Cardiac fibroblast (primary cell): ENCODE data around the gene SEC14L6.

Source experiments
- DNase-seq, 2 donors: peaks; one replicate each; pipeline versions ENCODE4 v3.0.0 to v3.0.0-alpha.2; 2010; ENCODE audit warnings: low read depth in 2 of 2
- H3K4me3 ChIP-seq, 2 donors: replicated peaks in 1 of 2; 1 replicate in 1 of 2; 2 replicates in 1 of 2; pipeline ENCODE4 v1.5.1; 2011; ENCODE audit warnings: low read depth in 2 of 2, low read length in 2 of 2, mild to moderate bottlenecking in 2 of 2, moderate library complexity in 1 of 2
- TF ChIP-seq, protein P1 (sequence below): IDR thresholded peaks from one replicate; pipeline ENCODE4 v1.5.1; 2011; ENCODE audit warnings: low read depth, mild to moderate bottlenecking, low read length, inconsistent platforms

SEC14L6 gene

DNA sequence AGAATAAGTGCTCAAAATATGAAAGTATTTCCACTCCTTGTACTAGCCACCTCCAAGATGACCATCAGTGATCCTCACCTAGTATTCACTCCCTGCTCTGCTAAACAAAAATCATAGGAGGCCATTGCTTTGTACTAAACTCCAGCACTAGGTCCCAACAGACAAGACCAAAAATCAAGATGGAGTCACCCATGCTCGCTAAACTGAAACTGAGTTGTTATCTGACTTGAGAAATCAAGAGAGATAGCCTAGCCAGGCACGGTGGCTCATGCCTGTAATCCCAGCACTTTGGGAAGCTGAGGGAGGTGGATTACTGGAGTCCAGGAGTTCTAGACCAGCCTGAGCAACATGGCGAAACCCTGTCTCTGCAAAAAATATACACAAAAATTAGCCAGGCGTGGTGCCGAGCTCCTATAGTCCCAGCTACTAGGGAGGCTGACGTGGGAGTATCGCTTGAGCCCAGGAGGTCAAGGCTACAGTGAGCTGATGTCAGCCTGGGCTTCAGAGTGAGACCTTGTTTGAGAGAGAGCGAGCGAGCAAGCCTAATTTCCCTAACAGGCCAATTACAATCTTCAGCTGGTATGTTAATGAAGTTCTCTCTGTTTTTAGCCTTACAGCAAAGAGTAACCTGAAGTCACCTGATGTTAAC lies 9.3 kb downstream of the SEC14L6 start:
- H3K4me3 ChIP-seq = no peak overlapping the region
- TF ChIP-seq, protein P1, sequence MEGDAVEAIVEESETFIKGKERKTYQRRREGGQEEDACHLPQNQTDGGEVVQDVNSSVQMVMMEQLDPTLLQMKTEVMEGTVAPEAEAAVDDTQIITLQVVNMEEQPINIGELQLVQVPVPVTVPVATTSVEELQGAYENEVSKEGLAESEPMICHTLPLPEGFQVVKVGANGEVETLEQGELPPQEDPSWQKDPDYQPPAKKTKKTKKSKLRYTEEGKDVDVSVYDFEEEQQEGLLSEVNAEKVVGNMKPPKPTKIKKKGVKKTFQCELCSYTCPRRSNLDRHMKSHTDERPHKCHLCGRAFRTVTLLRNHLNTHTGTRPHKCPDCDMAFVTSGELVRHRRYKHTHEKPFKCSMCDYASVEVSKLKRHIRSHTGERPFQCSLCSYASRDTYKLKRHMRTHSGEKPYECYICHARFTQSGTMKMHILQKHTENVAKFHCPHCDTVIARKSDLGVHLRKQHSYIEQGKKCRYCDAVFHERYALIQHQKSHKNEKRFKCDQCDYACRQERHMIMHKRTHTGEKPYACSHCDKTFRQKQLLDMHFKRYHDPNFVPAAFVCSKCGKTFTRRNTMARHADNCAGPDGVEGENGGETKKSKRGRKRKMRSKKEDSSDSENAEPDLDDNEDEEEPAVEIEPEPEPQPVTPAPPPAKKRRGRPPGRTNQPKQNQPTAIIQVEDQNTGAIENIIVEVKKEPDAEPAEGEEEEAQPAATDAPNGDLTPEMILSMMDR = no peak
- DNase-seq = no peak

DNA sequence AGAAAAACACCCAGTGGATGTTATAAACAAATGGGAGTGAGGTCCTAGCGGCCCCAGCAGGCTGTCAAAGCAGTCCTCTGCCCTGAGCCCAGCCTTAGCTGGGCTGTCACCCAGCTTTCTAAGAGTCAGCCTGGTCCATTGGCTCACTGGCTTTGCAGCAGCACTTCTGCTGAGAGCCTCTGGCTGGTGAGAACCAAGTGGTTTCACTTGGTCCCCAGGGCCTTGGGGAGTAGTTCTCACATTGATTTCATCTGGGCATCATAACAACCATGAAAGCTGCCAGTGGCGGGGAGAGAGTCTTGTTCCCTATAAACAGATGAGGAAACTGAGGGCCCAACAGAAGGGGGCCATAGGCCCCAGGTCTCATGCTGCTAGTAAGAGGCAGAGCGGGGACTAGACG lies 11.4 kb downstream of the SEC14L6 start:
- H3K4me3 ChIP-seq = no peak overlapping the region
- TF ChIP-seq, protein P1 = no peak
- DNase-seq = no peak

DNA sequence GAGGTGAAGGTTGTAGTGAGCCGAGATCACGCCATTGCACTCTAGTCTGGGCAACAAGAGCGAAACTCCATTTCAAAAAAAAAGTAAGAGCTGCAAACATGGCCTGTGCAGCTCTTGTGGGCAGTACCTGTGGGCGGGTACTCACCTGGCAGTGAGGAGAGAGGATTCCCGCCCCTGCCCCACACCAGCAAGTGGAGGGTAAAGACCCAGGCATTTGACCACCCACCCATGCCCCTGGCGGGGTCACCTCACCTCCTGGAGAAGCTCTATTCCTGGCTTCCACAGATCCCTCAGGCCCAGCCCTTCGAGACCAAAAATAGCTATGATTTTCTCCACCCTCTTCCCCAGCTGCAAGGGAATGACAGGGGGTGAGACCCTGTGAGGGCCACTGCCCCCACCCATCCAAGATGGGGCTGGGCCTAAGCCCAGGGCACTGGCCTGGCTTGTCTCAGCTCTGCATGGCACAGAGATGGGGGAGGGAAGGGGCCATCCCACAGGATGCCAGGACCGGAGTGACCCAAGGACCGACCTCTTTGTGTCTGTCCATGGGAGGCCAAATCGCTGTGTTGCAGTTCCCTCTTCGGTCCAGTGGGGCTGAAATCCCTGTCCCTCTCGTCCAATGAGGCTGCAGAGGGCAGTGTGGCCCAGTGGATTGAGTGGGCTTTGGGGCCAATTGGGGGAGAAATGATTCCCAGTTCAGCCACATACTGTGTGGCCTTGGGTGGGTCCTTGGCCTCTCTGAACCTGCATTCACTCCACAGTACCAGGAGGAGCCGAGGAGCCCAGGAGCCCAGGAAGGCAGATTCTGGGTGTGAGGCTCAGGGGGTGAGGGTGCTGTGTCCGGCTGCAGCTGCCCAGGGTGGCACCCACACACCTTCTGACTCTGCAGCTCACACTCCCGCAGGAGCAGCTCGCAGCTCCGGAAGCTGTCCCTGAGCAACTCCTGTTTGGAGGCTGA lies 14.6 kb downstream of the SEC14L6 start:
- no peak overlapping the region for H3K4me3 ChIP-seq
- TF ChIP-seq, protein P1 = no peak
- DNase-seq = no peak

DNA sequence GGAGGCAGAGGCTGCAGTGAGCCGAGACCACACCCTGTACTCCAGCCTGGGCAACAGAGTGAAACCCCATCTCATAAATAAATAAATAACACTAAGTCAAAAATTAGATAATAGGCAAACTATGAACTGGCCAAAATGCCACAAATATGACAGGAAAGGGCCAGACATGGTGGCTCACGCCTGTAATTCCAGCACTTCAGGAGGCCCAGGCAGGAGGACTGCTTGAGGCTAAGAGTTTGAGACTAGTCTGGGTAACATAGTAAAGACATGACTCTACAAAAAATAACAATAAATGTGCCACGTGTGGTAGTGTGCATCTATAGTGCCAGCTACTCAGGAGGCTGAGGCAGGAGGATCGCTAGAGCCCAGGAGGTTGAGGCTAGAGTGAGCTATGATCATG lies 19.9 kb downstream of the SEC14L6 start:
- TF ChIP-seq, protein P1 = no peak
- H3K4me3 ChIP-seq = no peak overlapping the region
- DNase-seq = no peak

DNA sequence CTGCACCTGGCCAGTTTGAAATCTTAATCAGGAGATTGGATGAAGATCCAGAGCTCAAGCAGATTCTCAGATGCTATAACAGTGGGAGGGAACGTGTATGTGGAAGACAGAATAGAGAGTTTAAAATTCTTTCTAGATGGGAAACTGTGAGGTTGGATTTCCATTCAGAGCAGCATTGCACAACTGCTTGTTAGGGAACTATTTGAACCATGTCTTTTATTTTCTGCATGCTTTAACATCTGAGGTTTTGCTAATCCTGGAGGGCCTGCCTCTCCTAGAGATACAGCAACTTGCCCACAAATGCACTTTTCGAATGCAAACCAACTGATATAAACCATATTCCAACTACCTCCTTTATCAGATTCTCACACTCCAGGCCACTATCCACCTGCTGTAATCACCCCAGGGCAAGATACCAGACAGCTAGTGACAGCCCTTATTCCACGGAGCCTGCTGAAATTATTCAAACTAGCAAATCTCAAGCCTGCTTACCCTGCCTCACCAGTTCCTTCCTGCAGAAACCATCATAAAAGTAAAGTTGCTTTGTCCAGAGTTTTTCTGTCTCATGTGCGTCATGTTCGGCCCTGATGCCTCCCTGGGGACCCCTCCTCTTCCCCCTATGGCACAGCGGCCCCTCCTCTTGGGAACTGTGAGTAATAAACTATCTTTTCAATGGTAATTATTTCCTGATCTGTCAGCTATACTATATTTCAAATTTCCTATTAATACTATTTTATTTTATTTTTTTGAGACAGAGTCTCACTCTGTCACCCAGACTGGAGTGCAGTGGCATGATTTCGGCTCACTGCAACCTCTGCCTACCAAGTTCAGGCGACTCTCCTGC lies 22.7 kb downstream of the SEC14L6 start:
- TF ChIP-seq, protein P1 = no peak
- DNase-seq = peak in 1 of 2 donors; percentile 40
- H3K4me3 ChIP-seq = no peak overlapping the region

DNA sequence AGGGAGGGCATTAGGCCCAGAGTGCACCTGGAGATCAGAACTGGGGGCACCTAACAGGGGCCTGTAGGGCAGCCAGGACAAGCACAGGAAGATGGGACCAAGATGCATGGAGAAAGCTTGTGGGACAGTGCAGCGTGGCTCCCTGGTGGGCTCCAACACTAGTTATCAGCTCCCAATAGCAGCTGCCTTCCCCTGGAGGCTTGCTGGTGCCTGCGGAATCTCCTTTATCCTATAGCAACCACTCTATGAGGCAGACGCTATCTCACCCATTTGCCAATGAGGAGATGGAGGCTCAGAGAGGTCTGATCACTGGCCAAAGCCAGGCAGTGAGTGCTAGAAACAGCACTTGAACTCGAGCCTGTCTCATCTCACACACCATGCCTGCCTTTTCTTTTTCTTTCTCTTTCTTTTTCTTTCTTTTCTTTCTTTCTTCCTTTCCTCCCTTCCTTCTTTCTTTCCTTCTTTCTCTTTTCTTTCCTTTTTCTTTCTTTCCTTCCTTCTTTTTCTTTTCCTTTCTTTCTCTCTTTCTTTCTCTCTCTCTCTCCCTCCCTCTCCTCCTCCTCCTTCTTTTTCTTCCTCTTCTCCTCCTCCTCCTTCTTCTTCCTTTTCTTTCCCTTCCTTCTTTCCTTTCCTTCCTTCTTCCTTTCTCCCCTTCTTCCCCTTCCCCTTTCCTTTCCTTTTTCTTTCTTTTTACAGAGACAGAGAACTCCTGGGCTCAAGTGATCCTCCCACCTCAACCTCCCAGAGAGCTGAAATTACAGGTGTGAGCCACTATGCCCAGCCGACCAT lies 25.0 kb downstream of the SEC14L6 start:
- TF ChIP-seq, protein P1 = no peak
- no peak for DNase-seq
- H3K4me3 ChIP-seq = no peak overlapping the region
